ENCODE measurements around the gene ABCB1.

The ABCB1 gene

GRCh38 chr7:87600130-87601124 is at the start of gene ABCB1:
TSS of gene ABCB1 (minus strand) at chr7:87600884. CDS start at chr7:87600184, 700 bp downstream.
- H3K36me3 ChIP-seq (ENCODE audit: control insufficient read depth, low read depth, low read length), result no peaks in the 10 kb centered on the region
- H3K9me3 ChIP-seq (ENCODE audit: control insufficient read depth, low read depth, low read length), result no peaks in the 10 kb centered on the region
- H3K4me3 ChIP-seq (ENCODE audit: low read length), result peak within 1 kb of the TSS; percentile 69
- H3K9ac ChIP-seq (ENCODE audit: low read length), result no peak within 1 kb of the TSS
- H3K4me1 ChIP-seq (ENCODE audit: control insufficient read depth, low read depth, low read length), result no peaks in the 10 kb centered on the region
- peaks cover 34% of the 10 kb centered on the region for H3K27me3 ChIP-seq (ENCODE audit: control insufficient read depth, insufficient read depth, low read length)
- H3K27ac ChIP-seq (ENCODE audit: low read length), result no peak within 1 kb of the TSS

- H3K36me3 ChIP-seq (ENCODE audit: control insufficient read depth, low read depth, low read length), result no peaks in the 10 kb centered on the region
These were observed 47.6 kb upstream of the ABCB1 start for GRCh38 chr7:87648316-87648715.

GRCh38 chr7:87645446-87645845 is 44.8 kb upstream of the ABCB1 start:
- Histone ChIP-seq H3K9ac (ENCODE audit: low read length) (no peak overlapping the region), H3K4me3 (ENCODE audit: low read length) (no peak overlapping the region)

More at GRCh38 chr7:87648316-87648715, 47.6 kb upstream of the ABCB1 start:
- Histone ChIP-seq H3K4me1 (ENCODE audit: control insufficient read depth, low read depth, low read length) (no peaks in the 10 kb centered on the region), H3K27ac (ENCODE audit: low read length) (no peak overlapping the region), H3K4me3 (ENCODE audit: low read length) (no peak overlapping the region), H3K9ac (ENCODE audit: low read length) (no peak overlapping the region), H3K27me3 (ENCODE audit: control insufficient read depth, insufficient read depth, low read length) (no peaks in the 10 kb centered on the region), H3K9me3 (ENCODE audit: control insufficient read depth, low read depth, low read length) (no peaks in the 10 kb centered on the region)

GRCh38 chr7:87635921-87636320 is 35.2 kb upstream of the ABCB1 start:
- no peaks in the 10 kb centered on the region for H3K36me3 ChIP-seq (ENCODE audit: control insufficient read depth, low read depth, low read length)

More at GRCh38 chr7:87645446-87645845, 44.8 kb upstream of the ABCB1 start:
- Histone ChIP-seq H3K4me1 (ENCODE audit: control insufficient read depth, low read depth, low read length) (no peaks in the 10 kb centered on the region), H3K27ac (ENCODE audit: low read length) (no peak overlapping the region), H3K9me3 (ENCODE audit: control insufficient read depth, low read depth, low read length) (no peaks in the 10 kb centered on the region), H3K36me3 (ENCODE audit: control insufficient read depth, low read depth, low read length) (no peaks in the 10 kb centered on the region), H3K27me3 (ENCODE audit: control insufficient read depth, insufficient read depth, low read length) (no peaks in the 10 kb centered on the region)

GRCh38 chr7:87628780-87629569 is 28.3 kb upstream of the ABCB1 start:
- no peaks in the 10 kb centered on the region for H3K9me3 ChIP-seq (ENCODE audit: control insufficient read depth, low read depth, low read length)

More at GRCh38 chr7:87635921-87636320, 35.2 kb upstream of the ABCB1 start:
- H3K27ac ChIP-seq (ENCODE audit: low read length), result no peak overlapping the region
- H3K4me3 ChIP-seq (ENCODE audit: low read length), result no peak overlapping the region
- H3K9me3 ChIP-seq (ENCODE audit: control insufficient read depth, low read depth, low read length), result no peaks in the 10 kb centered on the region
- no peak overlapping the region for H3K9ac ChIP-seq (ENCODE audit: low read length)
- no peaks in the 10 kb centered on the region for H3K4me1 ChIP-seq (ENCODE audit: control insufficient read depth, low read depth, low read length)
- H3K27me3 ChIP-seq (ENCODE audit: control insufficient read depth, insufficient read depth, low read length), result no peaks in the 10 kb centered on the region

GRCh38 chr7:87627634-87627994 is 26.9 kb upstream of the ABCB1 start:
- Histone ChIP-seq H3K9me3 (ENCODE audit: control insufficient read depth, low read depth, low read length) (no peaks in the 10 kb centered on the region), H3K4me3 (ENCODE audit: low read length) (peak overlapping the region; percentile 70), H3K4me1 (ENCODE audit: control insufficient read depth, low read depth, low read length) (no peaks in the 10 kb centered on the region), H3K27ac (ENCODE audit: low read length) (no peak overlapping the region), H3K27me3 (ENCODE audit: control insufficient read depth, insufficient read depth, low read length) (peaks cover 33% of the 10 kb centered on the region), H3K36me3 (ENCODE audit: control insufficient read depth, low read depth, low read length) (no peaks in the 10 kb centered on the region), H3K9ac (ENCODE audit: low read length) (no peak overlapping the region)

More at GRCh38 chr7:87628780-87629569, 28.3 kb upstream of the ABCB1 start:
- no peak overlapping the region for H3K27ac ChIP-seq (ENCODE audit: low read length)
- H3K4me1 ChIP-seq (ENCODE audit: control insufficient read depth, low read depth, low read length), result no peaks in the 10 kb centered on the region
- H3K36me3 ChIP-seq (ENCODE audit: control insufficient read depth, low read depth, low read length), result no peaks in the 10 kb centered on the region
- H3K9ac ChIP-seq (ENCODE audit: low read length), result peak overlapping the region; percentile 17
- H3K27me3 ChIP-seq (ENCODE audit: control insufficient read depth, insufficient read depth, low read length), result peaks cover 33% of the 10 kb centered on the region
- H3K4me3 ChIP-seq (ENCODE audit: low read length), result peak overlapping the region; percentile 70

GRCh38 chr7:87625101-87625500 is 24.4 kb upstream of the ABCB1 start:
- Histone ChIP-seq H3K9ac (ENCODE audit: low read length) (no peak overlapping the region), H3K9me3 (ENCODE audit: control insufficient read depth, low read depth, low read length) (no peaks in the 10 kb centered on the region), H3K4me3 (ENCODE audit: low read length) (no peak overlapping the region), H3K4me1 (ENCODE audit: control insufficient read depth, low read depth, low read length) (no peaks in the 10 kb centered on the region), H3K36me3 (ENCODE audit: control insufficient read depth, low read depth, low read length) (no peaks in the 10 kb centered on the region), H3K27me3 (ENCODE audit: control insufficient read depth, insufficient read depth, low read length) (peaks cover 30% of the 10 kb centered on the region), H3K27ac (ENCODE audit: low read length) (no peak overlapping the region)

GRCh38 chr7:87624628-87625027 is 23.9 kb upstream of the ABCB1 start:
- no peak overlapping the region for H3K4me3 ChIP-seq (ENCODE audit: low read length)
- peaks cover 25% of the 10 kb centered on the region for H3K27me3 ChIP-seq (ENCODE audit: control insufficient read depth, insufficient read depth, low read length)
- no peaks in the 10 kb centered on the region for H3K36me3 ChIP-seq (ENCODE audit: control insufficient read depth, low read depth, low read length)
- no peak overlapping the region for H3K9ac ChIP-seq (ENCODE audit: low read length)
- H3K9me3 ChIP-seq (ENCODE audit: control insufficient read depth, low read depth, low read length), result no peaks in the 10 kb centered on the region
- H3K4me1 ChIP-seq (ENCODE audit: control insufficient read depth, low read depth, low read length), result no peaks in the 10 kb centered on the region
- no peak overlapping the region for H3K27ac ChIP-seq (ENCODE audit: low read length)

- Histone ChIP-seq H3K27ac (ENCODE audit: low read length) (no peak overlapping the region), H3K4me1 (ENCODE audit: control insufficient read depth, low read depth, low read length) (no peaks in the 10 kb centered on the region), H3K4me3 (ENCODE audit: low read length) (no peak overlapping the region), H3K36me3 (ENCODE audit: control insufficient read depth, low read depth, low read length) (no peaks in the 10 kb centered on the region), H3K27me3 (ENCODE audit: control insufficient read depth, insufficient read depth, low read length) (no peaks in the 10 kb centered on the region), H3K9ac (ENCODE audit: low read length) (no peak overlapping the region), H3K9me3 (ENCODE audit: control insufficient read depth, low read depth, low read length) (no peaks in the 10 kb centered on the region)
These were observed 14.5 kb upstream of the ABCB1 start for GRCh38 chr7:87615197-87615596.

GRCh38 chr7:87609916-87610315 is 9.2 kb upstream of the ABCB1 start:
- Histone ChIP-seq H3K4me1 (ENCODE audit: control insufficient read depth, low read depth, low read length) (no peaks in the 10 kb centered on the region), H3K27ac (ENCODE audit: low read length) (no peak overlapping the region), H3K4me3 (ENCODE audit: low read length) (no peak overlapping the region), H3K9me3 (ENCODE audit: control insufficient read depth, low read depth, low read length) (no peaks in the 10 kb centered on the region), H3K36me3 (ENCODE audit: control insufficient read depth, low read depth, low read length) (no peaks in the 10 kb centered on the region), H3K27me3 (ENCODE audit: control insufficient read depth, insufficient read depth, low read length) (no peaks in the 10 kb centered on the region), H3K9ac (ENCODE audit: low read length) (no peak overlapping the region)

- Histone ChIP-seq H3K27ac (ENCODE audit: low read length) (no peak overlapping the region), H3K36me3 (ENCODE audit: control insufficient read depth, low read depth, low read length) (no peaks in the 10 kb centered on the region), H3K9ac (ENCODE audit: low read length) (no peak overlapping the region), H3K4me1 (ENCODE audit: control insufficient read depth, low read depth, low read length) (no peaks in the 10 kb centered on the region), H3K4me3 (ENCODE audit: low read length) (no peak overlapping the region), H3K27me3 (ENCODE audit: control insufficient read depth, insufficient read depth, low read length) (no peaks in the 10 kb centered on the region), H3K9me3 (ENCODE audit: control insufficient read depth, low read depth, low read length) (no peaks in the 10 kb centered on the region)
These were observed 7.7 kb upstream of the ABCB1 start for GRCh38 chr7:87608431-87608830.

All from iPS-18a (cell line).